Activated CD8-positive, alpha-beta T cell treated with anti-CD3 and anti-CD28 coated beads for 36 hours (primary cell): ENCODE results near the gene SCRN1. TPM values are rescaled to one million over a fixed set of nuclear protein-coding genes. Genes with fewer than 3 reads are reported as not detected.

Source experiments
- ATAC-seq: fragments of 200-7000 bp; cut with Tn5 transposase; one replicate; pipeline ENCODE4 v1.10.0; 2021; ENCODE audit warnings: mild to moderate bottlenecking, moderate library complexity
- CTCF ChIA-PET: fragments of 350-600 bp; sonication (Branson Sonifier 250); formaldehyde crosslinking; loops from one replicate; lab custom pipeline; 2021; ENCODE audit warnings: antibody characterized with exemption; lab: Charles Lee
- POLR2A ChIA-PET: fragments of 350-600 bp; sonication (Branson Sonifier 250); formaldehyde crosslinking; loops from one replicate; lab custom pipeline; 2021; ENCODE audit warnings: antibody characterized with exemption; lab: Charles Lee
- DNase-seq: peaks from one replicate; pipeline ENCODE4 v3.0.0-alpha.2; 2020
- H3K27ac Mint-ChIP-seq: one replicate; pipeline ENCODE4 v1.8.0; 2021; ENCODE audit warnings: mild to moderate bottlenecking, mixed read lengths
- H3K27me3 Mint-ChIP-seq: one replicate; pipeline ENCODE4 v1.8.0; 2021; ENCODE audit warnings: mixed read lengths
- H3K36me3 Mint-ChIP-seq: one replicate; pipeline ENCODE4 v1.8.0; 2021; ENCODE audit warnings: low read depth, mixed read lengths
- H3K4me1 Mint-ChIP-seq: one replicate; pipeline ENCODE4 v1.8.0; 2021; ENCODE audit warnings: low read depth, mixed read lengths
- H3K4me3 Mint-ChIP-seq: one replicate; pipeline ENCODE4 v1.8.0; 2021; ENCODE audit warnings: mild to moderate bottlenecking, moderate library complexity, mixed read lengths
- H3K9me3 Mint-ChIP-seq: one replicate; pipeline ENCODE4 v1.8.0; 2021; ENCODE audit warnings: mixed read lengths
- intact Hi-C: fragments of 100-400 bp; cut with micrococcal nuclease; formaldehyde crosslinking; loops from one replicate; pipeline ENCODE4 v1.10.0; 2022
- total RNA-seq, 2 experiments: library from RNA; stranded (reverse); gene quantifications; one replicate each; pipeline ENCODE4 v1.2.3, GENCODE V29; 2021
- TF ChIP-seq, protein P1 (sequence below): fragments of 200-600 bp; IDR thresholded peaks from one replicate; pipeline ENCODE4 v1.8.0; 2022; ENCODE audit warnings: antibody characterized with exemption, mild to moderate bottlenecking

Gene SCRN1
- total RNA-seq, 2 experiments from 2014 or later: 10.8 to 14.7 TPM

DNA sequence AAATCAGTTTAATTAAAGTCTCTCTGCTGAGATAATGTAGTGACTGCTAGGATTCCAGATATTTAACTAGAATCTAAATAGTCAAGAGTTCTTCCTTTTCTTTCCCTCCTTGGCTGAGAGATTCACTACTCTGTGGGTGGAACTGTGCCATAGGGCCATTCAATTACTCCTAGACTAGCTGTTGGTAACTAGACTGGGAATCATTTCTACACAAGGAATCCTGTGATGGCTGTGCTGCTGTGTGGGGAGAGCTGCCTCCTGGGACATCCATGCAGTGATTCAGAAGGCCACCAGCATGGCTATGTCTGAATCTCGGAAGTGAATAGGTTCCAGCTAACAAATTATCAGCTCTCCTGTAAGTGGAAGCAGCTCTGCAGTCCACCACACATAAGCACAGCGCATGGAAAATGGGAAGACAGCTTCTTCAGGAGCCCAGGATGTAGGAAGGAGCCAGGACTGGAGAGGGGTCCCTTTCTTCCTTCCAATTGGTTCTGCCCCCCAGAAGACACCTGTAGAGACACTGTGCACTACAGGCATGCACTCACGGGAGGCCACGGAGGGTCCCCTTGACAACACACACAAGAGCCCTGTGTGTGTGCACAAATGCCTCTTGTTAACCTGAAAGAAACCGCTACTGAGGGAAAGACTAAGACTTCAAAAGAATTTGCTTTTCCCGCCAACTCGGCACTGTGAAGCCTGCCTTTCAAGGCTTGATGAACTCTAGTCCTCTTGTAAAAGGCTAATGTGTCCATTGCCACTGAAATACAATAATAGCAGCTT lies 66.5 kb downstream of the SCRN1 start:
- H3K9me3 Mint-ChIP-seq: no peaks in the 10 kb centered on the region
- no peaks in the 10 kb centered on the region for H3K36me3 Mint-ChIP-seq
- H3K27ac Mint-ChIP-seq: no peak overlapping the region
- ATAC-seq (no peak), DNase-seq (no peak)
- peaks cover 6% of the 10 kb centered on the region for H3K4me1 Mint-ChIP-seq
- CTCF ChIA-PET: interaction anchor here (0.6 to 3.7 kb wide), 8 partner anchors 27 to 288 kb away, joined by 3 to 30 read pairs (median 11); no protein-coding TSS in a partner anchor
- no peak overlapping the region for H3K4me3 Mint-ChIP-seq
- POLR2A ChIA-PET: no interaction called here
- H3K27me3 Mint-ChIP-seq: no peaks in the 10 kb centered on the region
- intact Hi-C loops: loop anchor here (5.0 kb wide), 2 partner anchors 46 to 176 kb away; no protein-coding TSS in a partner anchor
- TF ChIP-seq, protein P1, sequence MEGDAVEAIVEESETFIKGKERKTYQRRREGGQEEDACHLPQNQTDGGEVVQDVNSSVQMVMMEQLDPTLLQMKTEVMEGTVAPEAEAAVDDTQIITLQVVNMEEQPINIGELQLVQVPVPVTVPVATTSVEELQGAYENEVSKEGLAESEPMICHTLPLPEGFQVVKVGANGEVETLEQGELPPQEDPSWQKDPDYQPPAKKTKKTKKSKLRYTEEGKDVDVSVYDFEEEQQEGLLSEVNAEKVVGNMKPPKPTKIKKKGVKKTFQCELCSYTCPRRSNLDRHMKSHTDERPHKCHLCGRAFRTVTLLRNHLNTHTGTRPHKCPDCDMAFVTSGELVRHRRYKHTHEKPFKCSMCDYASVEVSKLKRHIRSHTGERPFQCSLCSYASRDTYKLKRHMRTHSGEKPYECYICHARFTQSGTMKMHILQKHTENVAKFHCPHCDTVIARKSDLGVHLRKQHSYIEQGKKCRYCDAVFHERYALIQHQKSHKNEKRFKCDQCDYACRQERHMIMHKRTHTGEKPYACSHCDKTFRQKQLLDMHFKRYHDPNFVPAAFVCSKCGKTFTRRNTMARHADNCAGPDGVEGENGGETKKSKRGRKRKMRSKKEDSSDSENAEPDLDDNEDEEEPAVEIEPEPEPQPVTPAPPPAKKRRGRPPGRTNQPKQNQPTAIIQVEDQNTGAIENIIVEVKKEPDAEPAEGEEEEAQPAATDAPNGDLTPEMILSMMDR: no peak

DNA sequence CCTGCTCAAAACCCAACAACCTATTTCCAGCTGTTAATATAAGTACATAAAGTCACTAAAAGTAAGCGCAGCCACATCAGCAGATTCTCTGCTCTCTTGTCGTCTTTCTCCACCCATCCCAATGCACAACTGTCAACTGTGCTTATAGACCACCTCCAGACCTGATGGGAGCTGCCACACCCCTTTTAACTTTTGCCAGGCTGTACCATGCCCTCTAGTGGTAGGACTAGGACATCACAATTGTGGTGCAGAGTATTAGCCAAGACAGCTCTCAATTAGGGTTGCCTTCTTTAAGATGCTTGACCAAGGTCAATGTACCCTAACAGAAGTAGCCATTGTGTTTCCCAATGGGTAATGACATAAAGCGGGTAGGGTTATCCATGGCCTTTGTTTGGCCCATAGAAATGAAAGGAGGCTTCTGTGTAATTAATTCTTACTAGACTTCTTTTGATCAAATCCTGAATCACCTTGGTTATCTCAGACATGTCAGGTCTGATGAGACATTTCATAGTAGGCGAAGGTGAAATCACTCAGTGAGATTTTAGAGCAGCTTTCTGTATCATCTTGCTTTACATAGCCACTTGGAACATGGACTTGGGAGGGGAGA lies 68.1 kb downstream of the SCRN1 start:
- ChIA-PET CTCF (interaction anchor here (0.7 to 3.7 kb wide), 35 partner anchors 8 to 1000 kb away, joined by 3 to 30 read pairs (median 5); no protein-coding TSS in a partner anchor), POLR2A (no interaction called here)
- no peak overlapping the region for H3K4me3 Mint-ChIP-seq
- intact Hi-C loops: loop anchor here (5.0 kb wide), 2 partner anchors 44 to 174 kb away; no protein-coding TSS in a partner anchor
- no peaks in the 10 kb centered on the region for H3K27me3 Mint-ChIP-seq
- no peak overlapping the region for H3K27ac Mint-ChIP-seq
- H3K9me3 Mint-ChIP-seq: no peaks in the 10 kb centered on the region
- peaks cover 6% of the 10 kb centered on the region for H3K4me1 Mint-ChIP-seq
- no peaks in the 10 kb centered on the region for H3K36me3 Mint-ChIP-seq
- ATAC-seq: peak; percentile 95
- DNase-seq: peak; percentile 61
- TF ChIP-seq, protein P1: peak; percentile 88

DNA sequence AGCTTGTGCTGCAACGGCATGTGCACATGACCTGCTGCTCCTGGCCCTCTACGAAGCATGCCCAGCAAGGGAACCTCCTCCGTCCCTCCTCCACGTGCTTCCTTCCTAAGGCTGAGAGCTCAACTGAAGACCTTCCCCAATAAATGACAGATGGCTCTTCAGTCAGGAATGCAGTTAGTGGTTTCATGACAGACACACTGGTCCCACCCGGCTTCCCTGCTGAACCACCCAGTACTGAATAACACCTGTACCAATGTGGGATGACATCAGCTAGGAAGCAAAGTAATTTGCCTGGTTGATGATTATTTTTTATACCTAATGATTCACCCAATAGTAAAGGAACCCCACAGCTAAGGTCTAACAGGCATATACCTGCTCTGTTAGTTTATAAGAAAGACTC lies 69.1 kb downstream of the SCRN1 start:
- intact Hi-C loops: loop anchor here (5.0 kb wide), 2 partner anchors 43 to 173 kb away; no protein-coding TSS in a partner anchor
- ATAC-seq (no peak), DNase-seq (no peak)
- Mint-ChIP-seq H3K27ac (no peak overlapping the region), H3K4me1 (peaks cover 6% of the 10 kb centered on the region), H3K36me3 (no peaks in the 10 kb centered on the region), H3K4me3 (no peak overlapping the region), H3K9me3 (no peaks in the 10 kb centered on the region), H3K27me3 (no peaks in the 10 kb centered on the region)
- CTCF ChIA-PET: interaction anchor here (0.9 to 3.7 kb wide), 21 partner anchors 9 to 999 kb away, joined by 3 to 30 read pairs (median 5); no protein-coding TSS in a partner anchor
- TF ChIP-seq, protein P1: no peak
- POLR2A ChIA-PET: no interaction called here

DNA sequence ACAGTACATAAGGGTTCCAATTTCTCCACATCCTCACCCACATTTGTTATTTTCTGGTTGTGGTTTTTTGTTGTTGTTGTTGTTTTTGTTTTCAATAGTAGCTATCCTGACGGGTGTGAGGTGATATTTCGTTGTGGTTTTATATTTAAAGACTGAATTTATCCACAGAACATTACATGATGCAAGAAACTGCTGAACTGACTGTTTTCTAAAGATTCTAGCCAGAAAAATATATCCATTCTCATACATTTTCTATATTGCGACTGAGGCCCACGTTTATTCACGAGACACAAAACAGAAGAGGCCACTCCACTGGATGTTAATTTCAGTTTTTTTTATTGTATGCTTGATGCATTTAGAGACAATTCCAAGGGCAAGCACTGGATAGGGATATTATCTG lies 69.8 kb downstream of the SCRN1 start:
- no peak overlapping the region for H3K27ac Mint-ChIP-seq
- ATAC-seq: no peak
- intact Hi-C loops: loop anchor here (5.0 kb wide), 2 partner anchors 42 to 172 kb away; no protein-coding TSS in a partner anchor
- H3K27me3 Mint-ChIP-seq: no peaks in the 10 kb centered on the region
- peaks cover 5% of the 10 kb centered on the region for H3K4me1 Mint-ChIP-seq
- CTCF ChIA-PET: interaction anchor here (1.7 to 3.7 kb wide), 4 partner anchors 37 to 285 kb away, joined by 6 to 30 read pairs (median 18); no protein-coding TSS in a partner anchor
- no peaks in the 10 kb centered on the region for H3K36me3 Mint-ChIP-seq
- POLR2A ChIA-PET: no interaction called here
- TF ChIP-seq, protein P1: no peak
- no peaks in the 10 kb centered on the region for H3K9me3 Mint-ChIP-seq
- H3K4me3 Mint-ChIP-seq: no peak overlapping the region
- DNase-seq: no peak
